DND-41 (cell line): ENCODE data around the gene DENND5B.
"Not testable (repeated sequence)": the region's sequence is repeated elsewhere in the genome, so short reads cannot be mapped to it uniquely, and the experiment has no call there.

Source experiments
- ATAC-seq: fragments of 200-7000 bp; cut with Tn5 transposase; 3 replicates; pipeline ENCODE4 v1.9.1; 2021; ENCODE audit warnings: low read depth; ENCODE audit not compliant: insufficient read depth
- DNase-seq: peaks from one replicate; pipeline ENCODE4 v3.0.0-alpha.2; 2020
- H2AFZ ChIP-seq: 2 replicates; pipeline ENCODE4 v1.6.0; 2012; ENCODE audit warnings: low read depth, low read length
- H3K27ac ChIP-seq: 2 replicates; pipeline ENCODE4 v1.5.1; 2012; ENCODE audit warnings: low read length, inconsistent platforms
- H3K27me3 ChIP-seq: fragments of 200-600 bp; sonication (generic); 2 replicates; pipeline ENCODE4 v1.6.0; 2012; ENCODE audit warnings: low read length, mild to moderate bottlenecking, inconsistent platforms; ENCODE audit not compliant: insufficient read depth, poor library complexity
- H3K36me3 ChIP-seq: 2 replicates; pipeline ENCODE4 v1.5.1; 2012; ENCODE audit warnings: low read length, inconsistent platforms; ENCODE audit not compliant: insufficient read depth
- H3K4me1 ChIP-seq: 2 replicates; pipeline ENCODE4 v1.5.1; 2012; ENCODE audit warnings: mild to moderate bottlenecking, low read length; ENCODE audit not compliant: insufficient read depth
- H3K4me2 ChIP-seq: 2 replicates; pipeline ENCODE4 v1.6.0; 2012; ENCODE audit warnings: mild to moderate bottlenecking, moderate library complexity, low read length, inconsistent platforms; ENCODE audit not compliant: insufficient read depth
- H3K4me3 ChIP-seq, 2 experiments: fragments of 200-600 bp in 1 of 2; shearing (Covaris generic) in 1 of 2; 2 replicates each; pipeline ENCODE4 v1.5.1; 2012 to 2016; ENCODE audit warnings: inconsistent platforms in 2 of 2, low read length in 2 of 2, mild to moderate bottlenecking in 2 of 2, low read depth in 1 of 2, moderate library complexity in 1 of 2
- H3K79me2 ChIP-seq: 2 replicates; pipeline ENCODE4 v1.6.0; 2012; ENCODE audit warnings: low read length, inconsistent platforms; ENCODE audit not compliant: insufficient read depth
- H3K9ac ChIP-seq: 2 replicates; pipeline ENCODE4 v1.6.0; 2012; ENCODE audit warnings: low read depth, mild to moderate bottlenecking, inconsistent platforms, low read length, moderate library complexity
- H3K9me3 ChIP-seq: 2 replicates; pipeline ENCODE4 v1.5.1; 2012; ENCODE audit warnings: low read length, moderate library complexity, mild to moderate bottlenecking, inconsistent platforms; ENCODE audit not compliant: insufficient read depth, severe bottlenecking
- H4K20me1 ChIP-seq: 2 replicates; pipeline ENCODE4 v1.6.0; 2012; ENCODE audit warnings: low read length; ENCODE audit not compliant: insufficient read depth
- CTCF ChIP-seq: IDR thresholded peaks from 2 replicates; pipeline ENCODE4 v1.5.1; 2012; ENCODE audit warnings: borderline replicate concordance, low read length, moderate library complexity, mild to moderate bottlenecking; ENCODE audit not compliant: poor library complexity, severe bottlenecking; ENCODE audit errors: extremely low read depth
- EZH2 ChIP-seq: IDR thresholded peaks from 3 replicates; pipeline ENCODE4 v1.6.1; 2012; ENCODE audit warnings: borderline replicate concordance, low read depth, mild to moderate bottlenecking, moderate library complexity, low read length, inconsistent platforms; ENCODE audit not compliant: severe bottlenecking

The DENND5B gene

DNA sequence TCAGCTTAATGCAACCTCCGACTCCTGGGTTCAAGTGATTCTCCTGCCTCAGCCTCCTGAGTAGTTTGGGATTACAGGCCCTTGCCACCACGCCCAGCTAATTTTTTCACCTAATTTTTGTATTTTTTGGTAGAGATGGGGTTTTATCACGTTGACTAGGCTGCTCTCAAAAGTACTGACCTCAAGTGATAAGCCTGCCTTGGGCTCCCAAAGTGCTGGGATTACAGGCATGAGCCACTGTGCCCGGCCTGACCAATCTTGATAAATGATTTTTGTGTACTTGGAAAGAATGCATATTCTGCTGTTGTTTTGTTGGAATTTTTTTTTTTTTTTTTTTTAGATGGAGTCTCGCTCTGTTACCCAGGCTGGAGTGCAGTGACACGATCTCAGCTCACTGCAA, 215.5 kb downstream of the DENND5B start:
- not testable (repeated sequence) for H3K9me3 ChIP-seq, H2AFZ ChIP-seq, H3K36me3 ChIP-seq, H3K4me1 ChIP-seq, H4K20me1 ChIP-seq, H3K4me2 ChIP-seq, H3K79me2 ChIP-seq, ATAC-seq, H3K27ac ChIP-seq, H3K27me3 ChIP-seq, DNase-seq, H3K4me3 ChIP-seq, H3K9ac ChIP-seq

GRCh38 chr12:31371256-31371620, 219.7 kb downstream of the DENND5B start:
- Histone ChIP-seq H3K9ac (no peak overlapping the region), H3K4me2 (no peak overlapping the region), H2AFZ (no peak overlapping the region), H3K4me3 (no peak overlapping the region), H3K9me3 (no peaks in the 10 kb centered on the region), H3K4me1 (no peaks in the 10 kb centered on the region), H3K27ac (no peak overlapping the region), H3K27me3 (no peaks in the 10 kb centered on the region), H3K36me3 (no peaks in the 10 kb centered on the region), H4K20me1 (no peaks in the 10 kb centered on the region), H3K79me2 (no peaks in the 10 kb centered on the region)
- DNase-seq (no peak), ATAC-seq (no peak)
- no peak for TF ChIP-seq CTCF
- TF ChIP-seq EZH2, result no peak

DNA sequence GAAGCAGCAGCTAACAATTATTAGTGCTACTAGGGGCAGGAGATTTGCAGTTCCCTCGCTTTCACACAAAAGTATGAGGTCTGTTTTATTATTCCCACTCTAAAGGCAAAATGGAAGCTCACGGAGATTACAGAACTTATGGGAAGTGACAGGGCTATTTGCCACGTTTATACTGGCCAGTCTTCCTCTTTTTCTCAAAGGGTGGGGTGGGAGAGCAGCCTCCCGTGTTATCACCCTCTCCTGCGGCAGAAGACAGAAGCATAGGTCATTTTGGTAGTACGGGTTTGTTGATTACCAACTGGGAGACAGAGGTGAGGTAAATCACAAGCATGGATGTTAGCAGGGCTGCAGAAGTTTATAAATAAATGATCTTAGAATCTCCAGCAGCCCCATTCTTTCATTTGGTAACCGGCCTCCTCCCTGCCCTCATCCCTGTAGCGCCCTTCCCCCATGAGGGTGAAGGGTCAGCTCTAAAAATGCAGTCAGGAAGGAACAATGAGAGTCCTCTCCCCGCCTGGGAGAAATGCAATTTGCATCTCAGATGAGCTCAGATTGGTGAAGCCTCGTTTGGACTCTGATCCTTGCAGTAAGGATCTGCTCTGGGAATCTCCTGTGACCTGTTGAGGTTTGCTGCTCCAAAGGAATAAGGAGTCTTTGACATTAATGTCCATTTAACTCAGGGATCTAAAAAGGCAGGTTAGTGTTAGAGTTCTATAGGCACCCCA, 220.2 kb downstream of the DENND5B start:
- Histone ChIP-seq H3K36me3 (no peaks in the 10 kb centered on the region), H3K27me3 (no peaks in the 10 kb centered on the region), H3K79me2 (no peaks in the 10 kb centered on the region), H2AFZ (no peak overlapping the region), H4K20me1 (no peaks in the 10 kb centered on the region), H3K4me2 (no peak overlapping the region), H3K9ac (no peak overlapping the region), H3K4me1 (no peaks in the 10 kb centered on the region), H3K4me3 (no peak overlapping the region), H3K9me3 (no peaks in the 10 kb centered on the region), H3K27ac (no peak overlapping the region)
- ATAC-seq (no peak), DNase-seq (no peak)
- no peak for TF ChIP-seq EZH2
- TF ChIP-seq CTCF, result no peak

- Histone ChIP-seq H4K20me1 (no peaks in the 10 kb centered on the region), H3K27me3 (no peaks in the 10 kb centered on the region), H3K9me3 (no peaks in the 10 kb centered on the region), H3K79me2 (no peaks in the 10 kb centered on the region), H3K36me3 (no peaks in the 10 kb centered on the region), H3K9ac (no peak overlapping the region), H3K4me2 (no peak overlapping the region), H3K27ac (no peak overlapping the region), H2AFZ (no peak overlapping the region), H3K4me1 (no peaks in the 10 kb centered on the region), H3K4me3 (no peak overlapping the region)
- DNase-seq (no peak), ATAC-seq (no peak)
- no peak for TF ChIP-seq CTCF
- no peak for TF ChIP-seq EZH2
These were observed 221.0 kb downstream of the DENND5B start for GRCh38 chr12:31369712-31370521.
